Muscle of arm (tissue), 12 donors: ENCODE data around the gene FAM13B. TPM values are rescaled to one million over a fixed set of nuclear protein-coding genes. Genes with fewer than 3 reads are reported as not detected.

Experiments used
- DNase-seq: peaks from one replicate; pipeline ENCODE4 v3.0.0-alpha.2; 2013
- polyA plus RNA-seq, 12 donors: library from polyadenylated mRNA; unstranded; fragments of 120-200 nt; gene quantifications; one replicate each; pipeline ENCODE4 v1.2.1, GENCODE V29; 2013; ENCODE audit not compliant: insufficient read length in 12 of 12

FAM13B gene
- polyA plus RNA-seq, 12 donors, result 22.1 to 35.0 (median 25.8) TPM; not detected in 1

GRCh38 chr5:137899493-137899892 is 133.4 kb downstream of the FAM13B start:
- DNase-seq, result no peak

DNA sequence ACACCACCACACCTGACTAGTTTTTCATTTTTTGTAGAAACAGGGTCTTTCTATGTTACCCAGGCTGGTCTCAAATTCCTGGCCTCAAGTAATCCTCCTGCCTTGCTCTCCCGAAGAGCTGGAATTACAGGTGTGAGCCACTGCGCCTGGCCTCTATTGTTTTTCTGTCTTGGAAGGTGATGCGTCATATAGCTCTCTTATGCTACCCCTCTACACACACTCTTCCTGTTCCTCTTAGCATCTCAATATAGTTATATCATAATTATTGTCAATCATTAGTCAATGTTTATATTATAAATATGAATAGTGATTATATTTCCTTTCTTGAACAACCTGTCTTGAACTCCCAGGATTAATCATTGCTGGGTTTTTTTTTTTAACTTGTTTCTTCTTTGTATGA is 136.3 kb downstream of the FAM13B start:
- DNase-seq, result no peak

- DNase-seq, result no peak
Observed at GRCh38 chr5:137894586-137894985, 138.3 kb downstream of the FAM13B start.

DNA sequence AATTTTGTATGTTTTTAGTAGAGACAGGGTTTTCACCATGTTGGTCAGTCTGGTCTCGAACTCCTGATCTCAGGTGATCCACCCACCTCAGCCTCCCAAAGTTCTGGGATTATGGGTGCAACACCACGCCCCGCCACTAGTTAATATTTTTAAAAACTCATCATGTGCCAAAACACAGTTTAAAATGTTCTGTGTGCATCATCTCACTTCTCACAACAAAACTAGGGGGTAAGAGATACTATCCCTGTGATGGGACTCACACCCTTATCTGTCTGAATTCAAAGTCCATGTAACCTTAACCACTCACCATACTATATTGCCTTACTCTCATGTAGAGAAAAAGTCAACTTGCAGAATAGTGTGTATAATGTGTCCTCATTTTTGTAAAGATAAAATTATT is 141.0 kb downstream of the FAM13B start:
- DNase-seq, result no peak

GRCh38 chr5:137890845-137891244 is 142.0 kb downstream of the FAM13B start:
- DNase-seq, result no peak

DNA sequence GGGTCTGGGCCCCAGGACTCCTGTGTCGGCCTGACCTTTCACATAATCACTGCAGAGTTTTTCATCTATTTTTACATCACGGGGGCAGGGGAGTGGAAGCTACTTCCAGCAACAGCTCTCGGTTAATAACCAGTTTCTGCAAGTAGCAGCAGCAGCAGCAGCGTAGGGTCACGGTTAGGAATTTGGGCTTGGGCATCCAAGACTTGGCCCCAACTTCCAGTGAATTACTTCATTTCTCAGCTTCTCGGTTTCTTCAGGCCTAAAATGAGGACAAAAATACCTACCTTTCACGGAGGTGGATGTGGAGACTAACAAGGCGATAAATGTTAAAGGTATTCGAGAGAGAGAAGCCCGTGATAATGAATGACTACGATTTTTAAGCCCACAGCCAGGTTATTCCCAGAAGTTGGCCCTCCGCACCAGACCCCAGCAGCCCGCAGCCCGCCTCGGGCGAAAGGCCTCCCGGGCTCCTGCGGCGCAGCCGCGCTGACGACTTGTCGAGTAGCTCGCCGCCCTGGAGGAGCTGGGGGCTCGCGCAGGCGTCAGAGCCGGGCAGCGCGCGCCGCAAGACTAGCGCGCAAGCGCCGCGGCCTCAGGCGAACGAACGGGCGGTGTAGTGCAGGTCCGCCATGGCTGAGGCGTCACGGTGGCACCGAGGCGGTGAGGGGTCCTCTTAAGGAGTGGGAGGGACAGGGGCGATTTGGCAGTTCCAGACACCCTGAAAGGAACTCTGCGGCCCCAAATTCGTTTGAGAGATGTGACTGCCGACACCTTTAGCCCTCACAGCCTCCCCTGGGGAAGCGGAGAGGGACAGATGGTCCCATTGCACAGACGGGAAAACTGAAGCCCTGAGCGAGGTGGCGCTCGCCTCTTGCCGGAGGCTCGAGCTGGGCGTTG is 143.8 kb downstream of the FAM13B start, which contains the start of gene PKD2L2:
PKD2L2 (plus strand) TSS at position 595 of the 897 bp plus-strand sequence; CDS start at position 630, 35 bp downstream.
- DNase-seq, result peak; percentile 85

DNA sequence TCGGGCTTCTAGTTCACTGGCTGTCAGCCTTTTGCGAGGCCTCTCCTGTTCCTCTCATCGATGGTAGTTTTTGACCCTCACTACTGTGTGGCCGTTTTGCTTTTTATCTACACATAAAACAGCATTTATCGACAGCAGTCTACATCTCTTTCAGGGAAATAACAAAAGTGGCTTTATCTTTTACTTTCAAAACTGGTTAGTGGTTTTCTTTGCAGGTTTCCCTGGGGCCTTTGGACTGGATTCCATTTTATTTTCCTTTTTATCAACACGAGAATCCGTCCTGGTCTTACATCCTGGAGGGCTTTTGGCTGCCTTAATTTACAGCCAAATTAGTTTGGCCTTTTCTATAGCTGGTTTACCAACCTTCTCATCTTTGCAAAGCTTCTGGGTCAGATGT is 144.4 kb downstream of the FAM13B start:
- DNase-seq, result no peak

Other genes with a start within 250 kb of the FAM13B start
- 1,000 to 10,000 TPM in 1 of 12 donors, 100 to 1,000 TPM in 11; 126 to 1,923 (median 320) TPM for gene MYOT, start 165.2 kb downstream of the FAM13B start, polyA plus RNA-seq
- 1 to 10 TPM in 1 of 12 donors, under 1 TPM in 9, not detected in 2; 0.24 to 1.1 (median 0.41) TPM for gene PKD2L2, start 143.6 kb downstream of the FAM13B start, polyA plus RNA-seq
- gene WNT8A, start 51.0 kb upstream of the FAM13B start, polyA plus RNA-seq, result not detected
- 1 to 10 TPM in 5 of 12 donors, under 1 TPM in 5, not detected in 2; 0.72 to 1.6 (median 1.1) TPM for gene NME5, start 106.3 kb upstream of the FAM13B start, polyA plus RNA-seq
- gene BRD8, start 145.6 kb upstream of the FAM13B start, polyA plus RNA-seq, result 10 to 100 TPM in 11 of 12 donors, not detected in 1; 43.5 to 86.9 (median 57.1) TPM
- gene KIF20A, start 146.0 kb upstream of the FAM13B start, polyA plus RNA-seq, result 10 to 100 TPM in 11 of 12 donors, not detected in 1; 14.0 to 39.4 (median 23.2) TPM
- 10 to 100 TPM in 11 of 12 donors, not detected in 1; 23.0 to 47.7 (median 39.7) TPM for gene CDC23, start 180.2 kb upstream of the FAM13B start, polyA plus RNA-seq
- 10 to 100 TPM in 2 of 12 donors, 1 to 10 TPM in 8, not detected in 2; 2.7 to 16.3 (median 5.1) TPM for gene GFRA3, start 241.5 kb upstream of the FAM13B start, polyA plus RNA-seq